PC-3 (cell line): ENCODE results near the gene NNAT. TPM values are rescaled to one million over a fixed set of nuclear protein-coding genes. Genes with fewer than 3 reads are reported as not detected.

Source experiments
- ATAC-seq: fragments of 200-7000 bp; cut with Tn5 transposase; 2 replicates; pipeline ENCODE4 v1.9.1; 2020; ENCODE audit warnings: mild to moderate bottlenecking, moderate library complexity
- BruUV-seq: library from RNA; stranded (reverse); fragments of 400-500 nt; replicated peaks from 2 replicates; lab custom pipeline; 2021; lab: Mats Ljungman, UMichigan
- CTCF ChIA-PET: fragments of 300-600 bp; sonication (Branson Sonifier 250); formaldehyde crosslinking; loops from one replicate; lab custom pipeline; 2022; ENCODE audit warnings: antibody characterized with exemption; lab: Charles Lee
- POLR2A ChIA-PET: fragments of 300-600 bp; sonication (Branson Sonifier 250); formaldehyde crosslinking; loops from one replicate; lab custom pipeline; 2022; ENCODE audit warnings: antibody characterized with exemption; ENCODE audit not compliant: unreplicated experiment; lab: Charles Lee
- DNase-seq: peaks from one replicate; pipeline ENCODE4 v3.0.0-alpha.2; 2015
- H2AFZ ChIP-seq: fragments of 300-600 bp; sonication (generic); 2 replicates; pipeline ENCODE4 v1.6.0; 2016; ENCODE audit warnings: antibody characterized with exemption, low read length
- H3F3A ChIP-seq: fragments of 300-600 bp; sonication (generic); one replicate; pipeline ENCODE4 v1.6.0; 2017; ENCODE audit warnings: antibody characterized with exemption, low read length, control low read depth, mild to moderate bottlenecking; ENCODE audit not compliant: unreplicated experiment
- H3K27ac ChIP-seq: fragments of 300-600 bp; sonication (generic); 2 replicates; pipeline ENCODE4 v1.5.1; 2016; ENCODE audit warnings: mild to moderate bottlenecking, low read length
- H3K27me3 ChIP-seq: fragments of 300-600 bp; sonication (generic); 2 replicates; pipeline ENCODE4 v1.6.1; 2016; ENCODE audit warnings: low read length, mixed read lengths
- H3K36me3 ChIP-seq: fragments of 300-600 bp; sonication (generic); 2 replicates; pipeline ENCODE4 v1.6.1; 2016; ENCODE audit warnings: low read depth, mixed run types, low read length, mixed read lengths
- H3K4me1 ChIP-seq: fragments of 300-600 bp; sonication (generic); 2 replicates; pipeline ENCODE4 v1.5.1; 2016; ENCODE audit warnings: low read length; ENCODE audit not compliant: insufficient read depth
- H3K4me2 ChIP-seq: fragments of 300-600 bp; sonication (generic); 2 replicates; pipeline ENCODE4 v1.6.0; 2016; ENCODE audit warnings: low read length
- H3K4me3 ChIP-seq: fragments of 300-600 bp; sonication (generic); 2 replicates; pipeline ENCODE4 v1.5.1; 2016; ENCODE audit warnings: mild to moderate bottlenecking, low read length, mixed read lengths
- H3K79me2 ChIP-seq: fragments of 300-600 bp; sonication (generic); 2 replicates; pipeline ENCODE4 v1.6.1; 2017; ENCODE audit warnings: low read length, mixed read lengths
- H3K9ac ChIP-seq: fragments of 300-600 bp; sonication (generic); 2 replicates; pipeline ENCODE4 v1.6.0; 2016; ENCODE audit warnings: mild to moderate bottlenecking, low read length
- H3K9me2 ChIP-seq: fragments of 300-600 bp; sonication (generic); replicated peaks from 2 replicates; pipeline ENCODE4 v1.6.1; 2016; ENCODE audit warnings: mixed run types, low read length, mixed read lengths
- H3K9me3 ChIP-seq: fragments of 300-600 bp; sonication (generic); 2 replicates; pipeline ENCODE4 v1.6.1; 2016; ENCODE audit warnings: low read length, mixed read lengths
- H4K20me1 ChIP-seq: fragments of 300-600 bp; sonication (generic); 2 replicates; pipeline ENCODE4 v1.6.1; 2016; ENCODE audit warnings: low read length, mixed read lengths
- CTCF ChIP-seq: fragments of 300-600 bp; sonication (generic); conservative IDR thresholded peaks from 2 replicates; pipeline ENCODE4 v1.5.1; 2017; ENCODE audit warnings: antibody characterized with exemption, low read depth, mild to moderate bottlenecking, low read length
- EZH2 ChIP-seq: fragments of 300-600 bp; sonication (generic); IDR thresholded peaks from one replicate; pipeline ENCODE4 v1.6.1; 2017; ENCODE audit warnings: antibody characterized with exemption, mild to moderate bottlenecking, low read length; ENCODE audit not compliant: unreplicated experiment
- EZH2phosphoT487 ChIP-seq: fragments of 300-600 bp; sonication (generic); IDR thresholded peaks from 2 replicates; pipeline ENCODE4 v1.6.1; 2018; ENCODE audit warnings: mild to moderate bottlenecking, antibody characterized with exemption, low read length, borderline replicate concordance
- intact Hi-C: fragments of 100-400 bp; cut with micrococcal nuclease; formaldehyde crosslinking; loops from 2 replicates; pipeline ENCODE4 v1.9.0; 2023
- total RNA-seq: library from RNA; depleted of rRNA; stranded (reverse); fragments of >200 nt; gene quantifications from 2 replicates; pipeline ENCODE4 v1.2.3, GENCODE V29; 2014

NNAT gene
- total RNA-seq, 1 experiment from 2014 or later: not detected

GRCh38 chr20:37559312-37560027 lies 38.4 kb downstream of the NNAT start:
- intact Hi-C loops: loop anchor here (10.0 kb wide), 1 partner anchor 495 kb away; no protein-coding TSS in a partner anchor
- Histone ChIP-seq H3K4me3 (no peak overlapping the region), H2AFZ (no peak overlapping the region), H4K20me1 (no peaks in the 10 kb centered on the region), H3K27ac (no peak overlapping the region), H3K4me1 (0 out of 2 replicates have a peak, but pooled peaks cover 7% of the 10 kb centered on the region), H3K4me2 (no peak overlapping the region), H3K9me3 (no peaks in the 10 kb centered on the region), H3K9ac (no peak overlapping the region), H3K36me3 (no peaks in the 10 kb centered on the region), H3K79me2 (no peaks in the 10 kb centered on the region), H3K9me2 (no peaks in the 10 kb centered on the region), H3K27me3 (no peaks in the 10 kb centered on the region), H3F3A (no peaks in the 10 kb centered on the region)
- BruUV-seq: no TSS peak
- TF ChIP-seq EZH2phosphoT487: no peak
- no peak for TF ChIP-seq EZH2
- no peak for TF ChIP-seq CTCF
- DNase-seq (no peak), ATAC-seq (no peak)
- POLR2A ChIA-PET: no interaction called here
- CTCF ChIA-PET: no interaction called here

GRCh38 chr20:37560629-37561028 lies 39.6 kb downstream of the NNAT start:
- no peaks in the 10 kb centered on the region for H3K79me2 ChIP-seq
- ChIA-PET CTCF (no interaction called here), POLR2A (no interaction called here)
- no peaks in the 10 kb centered on the region for H3K9me2 ChIP-seq
- H3K27me3 ChIP-seq: no peaks in the 10 kb centered on the region
- no TSS peak for BruUV-seq
- 0 out of 2 replicates have a peak, but pooled peaks cover 7% of the 10 kb centered on the region for H3K4me1 ChIP-seq
- no peak overlapping the region for H3K4me2 ChIP-seq
- ATAC-seq (no peak), DNase-seq (no peak)
- no peaks in the 10 kb centered on the region for H3K36me3 ChIP-seq
- TF ChIP-seq EZH2phosphoT487: no peak
- H4K20me1 ChIP-seq: no peaks in the 10 kb centered on the region
- H3K27ac ChIP-seq: no peak overlapping the region
- H3K9ac ChIP-seq: no peak overlapping the region
- no peak overlapping the region for H2AFZ ChIP-seq
- no peaks in the 10 kb centered on the region for H3F3A ChIP-seq
- H3K4me3 ChIP-seq: no peak overlapping the region
- intact Hi-C loops: loop anchor here (10.0 kb wide), 1 partner anchor 494 kb away; no protein-coding TSS in a partner anchor
- H3K9me3 ChIP-seq: no peaks in the 10 kb centered on the region

GRCh38 chr20:37562695-37563480 lies 41.8 kb downstream of the NNAT start:
- Histone ChIP-seq H3K9me3 (no peaks in the 10 kb centered on the region), H3K4me1 (peaks cover 10% of the 10 kb centered on the region; the same call in 1 of the 2 replicates), H3K9ac (no peak overlapping the region), H3K27ac (no peak overlapping the region), H3K79me2 (no peaks in the 10 kb centered on the region), H4K20me1 (no peaks in the 10 kb centered on the region), H3K27me3 (no peaks in the 10 kb centered on the region), H2AFZ (no peak overlapping the region), H3K9me2 (no peaks in the 10 kb centered on the region), H3K4me3 (no peak overlapping the region), H3K4me2 (no peak overlapping the region), H3F3A (no peaks in the 10 kb centered on the region), H3K36me3 (no peaks in the 10 kb centered on the region)
- CTCF ChIA-PET: no interaction called here
- intact Hi-C loops: loop anchor here (10.0 kb wide), 1 partner anchor 492 kb away; no protein-coding TSS in a partner anchor
- POLR2A ChIA-PET: no interaction called here
- DNase-seq (no peak), ATAC-seq (no peak)
- no peak for TF ChIP-seq EZH2
- no peak for TF ChIP-seq CTCF
- BruUV-seq: no TSS peak
